ENCODE data around the gene ATP13A3. TPM values are rescaled to one million over a fixed set of nuclear protein-coding genes. Genes with fewer than 3 reads are reported as not detected.
"Not testable (repeated sequence)": the region's sequence is repeated elsewhere in the genome, so short reads cannot be mapped to it uniquely, and the experiment has no call there.

Gene ATP13A3
- total RNA-seq, 1 donor from 2014 or later: 135 TPM

GRCh38 chr3:194484614-194485013 lies 2.2 kb downstream of the ATP13A3 start:
- Mint-ChIP-seq H3K36me3 (ENCODE audit: insufficient read depth) (peaks cover 12% of the 10 kb centered on the region), H3K9me3 (ENCODE audit: low read depth) (peaks cover 7% of the 10 kb centered on the region), H3K27ac (no peak overlapping the region), H3K4me3 (ENCODE audit: low read depth) (peak overlapping the region; percentile 90), H3K27me3 (no peaks in the 10 kb centered on the region), H3K4me1 (ENCODE audit: low read depth) (peaks cover 42% of the 10 kb centered on the region)
- DNase-seq (ENCODE audit: low spot score, unreplicated experiment): no peak
- no peak for TF ChIP-seq CTCF (IDR thresholded peaks at IDR 0.05; ENCODE audit: unreplicated experiment)

DNA sequence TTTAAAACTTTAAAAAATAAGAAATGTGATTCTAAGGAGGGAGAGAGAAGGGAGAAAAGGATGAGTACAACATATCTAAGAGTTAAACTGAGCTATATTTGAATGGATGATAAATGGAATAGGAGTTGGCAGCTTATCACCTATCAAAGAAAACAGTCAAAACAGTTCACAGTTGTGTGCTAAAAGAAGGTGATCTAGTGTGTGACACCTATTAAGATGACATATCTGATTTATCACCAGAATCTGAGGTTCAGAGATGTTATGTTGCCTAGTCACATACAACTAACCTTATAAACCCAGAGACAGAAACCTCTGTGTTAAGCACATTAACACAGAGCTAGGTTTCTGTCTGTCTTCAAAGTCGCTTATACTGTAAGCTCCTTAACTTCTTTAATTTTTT lies 3.0 kb downstream of the ATP13A3 start:
- Mint-ChIP-seq H3K4me1 (ENCODE audit: low read depth) (peaks cover 43% of the 10 kb centered on the region), H3K27ac (no peak overlapping the region), H3K27me3 (no peaks in the 10 kb centered on the region), H3K9me3 (ENCODE audit: low read depth) (peaks cover 7% of the 10 kb centered on the region), H3K4me3 (ENCODE audit: low read depth) (no peak overlapping the region), H3K36me3 (ENCODE audit: insufficient read depth) (peaks cover 12% of the 10 kb centered on the region)
- DNase-seq (ENCODE audit: low spot score, unreplicated experiment): no peak
- no peak for TF ChIP-seq CTCF (IDR thresholded peaks at IDR 0.05; ENCODE audit: unreplicated experiment)

DNA sequence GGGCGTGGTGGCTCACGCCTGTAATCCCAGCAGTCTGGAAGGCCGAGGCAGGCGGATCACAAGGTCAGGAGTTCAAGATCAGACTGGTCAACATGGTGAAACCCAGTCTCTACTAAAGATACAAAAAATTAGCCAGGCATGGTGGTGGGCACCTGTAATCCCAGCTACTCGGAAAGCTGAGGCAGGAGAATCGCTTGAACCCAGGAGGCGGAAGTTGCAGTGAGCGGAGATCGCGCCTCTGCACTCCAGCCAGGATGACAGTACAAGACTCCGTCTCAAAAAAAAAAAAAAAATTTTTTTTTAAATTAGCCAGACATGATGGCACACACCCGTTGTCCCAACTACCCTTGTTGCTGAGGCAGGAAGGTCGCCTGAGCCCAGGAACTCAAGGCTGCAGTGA lies 4.0 kb downstream of the ATP13A3 start:
- H3K27ac Mint-ChIP-seq: peak overlapping the region; percentile 30
- peaks cover 41% of the 10 kb centered on the region for H3K4me1 Mint-ChIP-seq (ENCODE audit: low read depth)
- H3K9me3 Mint-ChIP-seq (ENCODE audit: low read depth); DNase-seq (ENCODE audit: low spot score, unreplicated experiment); H3K36me3 Mint-ChIP-seq (ENCODE audit: insufficient read depth); H3K27me3 Mint-ChIP-seq; H3K4me3 Mint-ChIP-seq (ENCODE audit: low read depth): not testable (repeated sequence)

- H3K4me1 Mint-ChIP-seq (ENCODE audit: low read depth): peaks cover 41% of the 10 kb centered on the region
- no peak for TF ChIP-seq CTCF (IDR thresholded peaks at IDR 0.05; ENCODE audit: unreplicated experiment)
- H3K9me3 Mint-ChIP-seq (ENCODE audit: low read depth): no peaks in the 10 kb centered on the region
- peak overlapping the region; percentile 30 for H3K27ac Mint-ChIP-seq
- H3K27me3 Mint-ChIP-seq: no peaks in the 10 kb centered on the region
- H3K4me3 Mint-ChIP-seq (ENCODE audit: low read depth): no peak overlapping the region
- H3K36me3 Mint-ChIP-seq (ENCODE audit: insufficient read depth): peaks cover 6% of the 10 kb centered on the region
- DNase-seq (ENCODE audit: low spot score, unreplicated experiment): no peak
These were observed 4.6 kb downstream of the ATP13A3 start for GRCh38 chr3:194482196-194482593.

DNA sequence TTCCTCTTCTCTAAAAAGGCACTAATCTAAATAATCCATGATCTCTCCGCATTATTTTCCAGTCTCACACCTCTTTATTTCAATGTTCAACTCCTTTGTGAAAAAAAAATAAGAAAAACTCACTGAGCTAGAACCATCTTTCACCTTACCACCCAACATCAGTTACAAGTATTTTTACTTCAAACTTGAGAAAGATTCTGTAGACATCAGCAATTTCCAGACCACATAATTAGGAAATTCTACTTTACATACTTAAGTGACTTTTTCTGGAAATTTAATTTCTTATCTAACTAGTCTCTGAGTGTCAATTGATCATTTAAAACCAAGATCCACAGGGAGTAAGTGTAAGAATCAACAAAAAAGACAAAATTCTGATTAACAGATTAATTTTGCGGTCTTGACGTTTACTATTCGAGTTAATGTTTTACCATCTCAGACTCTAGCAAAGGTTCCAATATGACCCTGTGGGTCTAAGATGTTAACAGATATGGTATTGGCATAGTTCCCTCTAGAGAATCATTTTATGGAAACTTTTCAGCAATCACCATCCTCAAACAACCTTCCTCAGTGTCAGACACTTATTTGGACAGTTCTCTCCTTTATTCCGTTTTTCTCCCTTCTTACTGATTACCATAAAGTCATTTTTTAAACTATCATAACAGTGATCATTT lies 5.1 kb downstream of the ATP13A3 start:
- no peaks in the 10 kb centered on the region for H3K9me3 Mint-ChIP-seq (ENCODE audit: low read depth)
- DNase-seq (ENCODE audit: low spot score, unreplicated experiment): no peak
- H3K27me3 Mint-ChIP-seq: no peaks in the 10 kb centered on the region
- no peak for TF ChIP-seq CTCF (IDR thresholded peaks at IDR 0.05; ENCODE audit: unreplicated experiment)
- H3K36me3 Mint-ChIP-seq (ENCODE audit: insufficient read depth): peaks cover 6% of the 10 kb centered on the region
- H3K4me1 Mint-ChIP-seq (ENCODE audit: low read depth): peaks cover 41% of the 10 kb centered on the region
- peak overlapping the region; percentile 30 for H3K27ac Mint-ChIP-seq
- no peak overlapping the region for H3K4me3 Mint-ChIP-seq (ENCODE audit: low read depth)

GRCh38 chr3:194481103-194481502 lies 5.7 kb downstream of the ATP13A3 start:
- DNase-seq (ENCODE audit: low spot score, unreplicated experiment): no peak
- Mint-ChIP-seq H3K4me3 (ENCODE audit: low read depth) (no peak overlapping the region), H3K27me3 (no peaks in the 10 kb centered on the region)

More at GRCh38 chr3:194481103-194481502, 5.7 kb downstream of the ATP13A3 start:
- H3K9me3 Mint-ChIP-seq (ENCODE audit: low read depth): no peaks in the 10 kb centered on the region
- no peak for TF ChIP-seq CTCF (IDR thresholded peaks at IDR 0.05; ENCODE audit: unreplicated experiment)
- H3K4me1 Mint-ChIP-seq (ENCODE audit: low read depth): peaks cover 41% of the 10 kb centered on the region
- peaks cover 6% of the 10 kb centered on the region for H3K36me3 Mint-ChIP-seq (ENCODE audit: insufficient read depth)
- no peak overlapping the region for H3K27ac Mint-ChIP-seq
